Pancreas (tissue), 10 donors: ENCODE data around the gene ACVR1B. TPM values are rescaled to one million over a fixed set of nuclear protein-coding genes. Genes with fewer than 3 reads are reported as not detected.
A peak's percentile ranks its signal among the peaks of the same experiment; 100 is the strongest.

ENCODE experiments used
- ATAC-seq, 4 donors: fragments of 200-7000 bp; cut with Tn5 transposase; one replicate each; pipeline versions ENCODE4 v1.8.0 to v1.9.1; 2020; ENCODE audit warnings: mild to moderate bottlenecking in 4 of 4, moderate library complexity in 4 of 4
- DNase-seq, 6 donors: peaks; one replicate each; pipeline ENCODE4 v3.0.0-alpha.2; 2020
- FAIRE-seq: peaks from 2 replicates; lab custom pipeline; 2012; peaks lifted over from hg19 to GRCh38; lab: Jason Lieb, UNC
- H3K27ac ChIP-seq, 4 donors: fragments of 200-600 bp; sonication (generic); 1 replicate in 3 of 4; 2 replicates in 1 of 4; pipeline versions ENCODE4 v1.5.0 to v1.8.0; 2020
- H3K27me3 ChIP-seq, 4 donors: fragments of 200-600 bp; one replicate each; pipeline ENCODE4 v1.8.0; 2021
- H3K36me3 ChIP-seq, 3 donors: fragments of 200-600 bp; sonication (generic) in 1 of 3; one replicate each; pipeline versions ENCODE4 v1.5.0 to v1.8.0; 2020 to 2021
- H3K4me1 ChIP-seq, 3 donors: fragments of 200-600 bp; one replicate each; pipeline ENCODE4 v1.8.0; 2021
- H3K4me3 ChIP-seq, 4 donors: fragments of 200-600 bp; sonication (generic) in 2 of 4; one replicate each; pipeline versions ENCODE4 v1.5.0 to v1.8.0; 2020 to 2021
- H3K9me3 ChIP-seq, 4 donors: fragments of 200-600 bp; one replicate each; pipeline ENCODE4 v1.8.0; 2021
- CTCF ChIP-seq, 4 donors: fragments of 200-600 bp; sonication (generic) in 3 of 4; IDR thresholded peaks; one replicate each; pipeline versions ENCODE4 v1.5.0 to v1.8.0; 2021; ENCODE audit warnings: antibody characterized with exemption in 4 of 4
- WGBS, 2 donors: extraction: QIAGEN DNeasy Blood & Tissue Kit; methylation state at CpG; one replicate each; pipeline ENCODE4 v1.1.7; 2013; 5-methylcytosine and 5-hydroxymethylcytosine counted together
- intact Hi-C, 3 donors: fragments of 100-400 bp; cut with DNase I; formaldehyde crosslinking; loops; one replicate each; pipeline versions ENCODE4 v1.11.1 to v1.14.2; 2022
- polyA plus RNA-seq, 2 donors: library from polyadenylated mRNA; stranded (reverse); fragments of 200-250 nt; gene quantifications; one replicate each; pipeline ENCODE4 v1.2.3, GENCODE V29; 2013
- total RNA-seq, 6 donors: library from RNA; stranded (reverse); fragmentation: NEBNext Ultra II Directional in 4 of 6; extraction: Animal tissue kit (Norgen Biotek cat#: 25700) in 4 of 6; gene quantifications; one replicate each; pipeline versions ENCODE4 v1.2.1 to v1.2.4, GENCODE V29; 2021 to 2023
- donor health status: healthy with polysubstance abuse.
- donor health status: DM: no; HTN: no; CAD: no; lungs with moderate emphysema.
- donor health status: DM: no; HTN: no; CAD: no.
- donor health status: control.
- donor health status: control.
- donor health status: Bipolar disorder and iron deficiency.
- donor health status: DM: yes; HTN: yes; CAD: no.
- donor health status: DM: no; HTN: no; CAD: no.
- donor health status: DM: no; HTN: no; CAD: no.
- donor health status: DM: yes; HTN: yes; CAD: no.

The ACVR1B gene
- total and polyA plus RNA-seq, 8 donors, result 16.0 to 31.4 (median 26.2) TPM

GRCh38 chr12:51922146-51922545, 29.4 kb upstream of the ACVR1B start:
- FAIRE-seq (no peak), ATAC-seq (no peak), DNase-seq (peak in 1 of 6 donors; percentile 27)
- intact Hi-C loops, result loop anchor here in 1 of 3 donors (5.0 kb wide), 1 partner anchor 60 kb away; no protein-coding TSS in a partner anchor
- H3K4me3 ChIP-seq, result no peak overlapping the region
- no peaks in the 10 kb centered on the region for H3K9me3 ChIP-seq
- H3K27ac ChIP-seq, result peak overlapping the region in 2 of 4 donors; percentile 35 to 74
- 89 to 100% methylated on average over 2 of the region's 2 CpGs for WGBS, 2 donors
- no peaks in the 10 kb centered on the region for H3K27me3 ChIP-seq
- peaks cover 0 to 8% (median 0%) of the 10 kb centered on the region in 3 donors for H3K4me1 ChIP-seq
- H3K36me3 ChIP-seq, result no peaks in the 10 kb centered on the region
- TF ChIP-seq CTCF (IDR thresholded peaks at IDR 0.05), result no peak

GRCh38 chr12:51922762-51923505, 28.6 kb upstream of the ACVR1B start:
- intact Hi-C loops, result loop anchor here in 1 of 3 donors (5.0 kb wide), 1 partner anchor 59 kb away; no protein-coding TSS in a partner anchor
- ATAC-seq (peak in 3 of 4 donors; percentile 65 to 81 (median 72)), DNase-seq (peak in 2 of 6 donors; percentile 26 to 51), FAIRE-seq (no peak)
- Histone ChIP-seq H3K27ac (peak overlapping the region in 2 of 4 donors; percentile 35 to 74), H3K9me3 (no peaks in the 10 kb centered on the region), H3K36me3 (no peaks in the 10 kb centered on the region), H3K4me3 (no peak overlapping the region), H3K27me3 (no peaks in the 10 kb centered on the region), H3K4me1 (peaks cover 0 to 8% (median 0%) of the 10 kb centered on the region in 3 donors)
- 51 to 66% methylated on average over 16 of the region's 16 CpGs for WGBS, 2 donors
- TF ChIP-seq CTCF (IDR thresholded peaks at IDR 0.05), result no peak

GRCh38 chr12:51923506-51924365, 27.8 kb upstream of the ACVR1B start:
- H3K27ac ChIP-seq, result peak overlapping the region in 2 of 4 donors; percentile 35 to 74
- intact Hi-C loops, result loop anchor here in 1 of 3 donors (5.0 kb wide), 1 partner anchor 59 kb away; no protein-coding TSS in a partner anchor
- peak in 4 of 6 donors; percentile 50 to 83 (median 70) for DNase-seq

More at GRCh38 chr12:51923506-51924365, 27.8 kb upstream of the ACVR1B start:
- FAIRE-seq (no peak), ATAC-seq (peak; percentile 55 to 80 (median 75))
- Histone ChIP-seq H3K9me3 (no peaks in the 10 kb centered on the region), H3K4me3 (no peak overlapping the region), H3K36me3 (no peaks in the 10 kb centered on the region), H3K27me3 (no peaks in the 10 kb centered on the region), H3K4me1 (peaks cover 0 to 8% (median 0%) of the 10 kb centered on the region in 3 donors)
- peak; percentile 51 to 76 (median 72) for TF ChIP-seq CTCF (IDR thresholded peaks at IDR 0.05)
- WGBS, 2 donors, result 31 to 45% methylated on average over 28 to 31 of the region's 31 CpGs
